OCI-LY7 (cell line): Measurements from ENCODE around the gene SRRT.

ENCODE experiments used
- CTCF ChIP-seq: fragments of 200-600 bp; sonication (generic); conservative IDR thresholded peaks from 2 replicates; pipeline ENCODE4 v1.5.1; 2014; ENCODE audit warnings: mild to moderate bottlenecking, antibody characterized with exemption, low read length, moderate library complexity, mixed read lengths
- EZH2phosphoT487 ChIP-seq: fragments of 200-600 bp; sonication (generic); IDR thresholded peaks from 2 replicates; pipeline ENCODE4 v1.6.1; 2018; ENCODE audit warnings: low read depth, borderline replicate concordance, mild to moderate bottlenecking, mixed run types, antibody characterized with exemption, low read length, moderate library complexity, mixed read lengths

GRCh38 chr7:100893910-100894721, 19.2 kb downstream of the SRRT start:
- TF ChIP-seq CTCF = no peak
- TF ChIP-seq EZH2phosphoT487 = no peak
